Suprapubic skin (tissue), 4 donors: ENCODE measurements around the gene SYK. TPM values are rescaled to one million over a fixed set of nuclear protein-coding genes. Genes with fewer than 3 reads are reported as not detected.
"Not testable (repeated sequence)": the region's sequence is repeated elsewhere in the genome, so short reads cannot be mapped to it uniquely, and the experiment has no call there.

Experiments used
- DNase-seq, 2 donors: peaks; one replicate each; pipeline ENCODE4 v3.0.0-alpha.2; 2019; ENCODE audit warnings: low spot score in 2 of 2
- H3K27ac ChIP-seq: fragments of 200-600 bp; sonication (generic); one replicate; pipeline ENCODE4 v1.5.1; 2019
- H3K27me3 ChIP-seq: fragments of 200-600 bp; sonication (generic); one replicate; pipeline ENCODE4 v1.5.1; 2019
- H3K36me3 ChIP-seq: fragments of 200-600 bp; sonication (generic); one replicate; pipeline ENCODE4 v1.5.1; 2019
- H3K4me1 ChIP-seq: fragments of 200-600 bp; sonication (generic); one replicate; pipeline ENCODE4 v1.5.1; 2019
- H3K4me3 ChIP-seq: fragments of 200-600 bp; sonication (generic); one replicate; pipeline ENCODE4 v1.5.1; 2019; ENCODE audit warnings: mild to moderate bottlenecking
- H3K9me3 ChIP-seq: fragments of 200-600 bp; sonication (generic); one replicate; pipeline ENCODE4 v1.5.1; 2019
- EP300 ChIP-seq: sonication (generic); formaldehyde crosslinking; IDR thresholded peaks from one replicate; pipeline ENCODE4 v1.6.1; 2017; ENCODE audit warnings: antibody characterized with exemption
- POLR2A ChIP-seq, 2 donors: fragments of 450-650 bp; IDR thresholded peaks; one replicate each; pipeline ENCODE4 v1.6.1; 2017; ENCODE audit warnings: antibody characterized with exemption in 2 of 2, mild to moderate bottlenecking in 2 of 2, moderate library complexity in 2 of 2
- POLR2AphosphoS5 ChIP-seq, 3 donors: sonication (generic); formaldehyde crosslinking; IDR thresholded peaks; one replicate each; pipeline ENCODE4 v1.6.1; 2017; ENCODE audit warnings: antibody characterized with exemption in 3 of 3
- WGBS: methylation state at CpG from one replicate; pipeline ENCODE4 v1.1.5; 2018; 5-methylcytosine and 5-hydroxymethylcytosine counted together
- total RNA-seq, 4 donors: library from RNA; depleted of rRNA; stranded (reverse); fragments of >200 nt; gene quantifications; one replicate each; pipeline ENCODE4 v1.1.0, GENCODE V29; 2016
- TF ChIP-seq, protein P1 (sequence below), 2 donors: fragments of 200-600 bp in 1 of 2; fragments of 450-650 bp in 1 of 2; sonication (generic) in 1 of 2; IDR thresholded peaks; one replicate each; pipeline ENCODE4 v1.5.1; 2016 to 2019; ENCODE audit warnings: antibody characterized with exemption in 2 of 2, mild to moderate bottlenecking in 1 of 2, moderate library complexity in 1 of 2

SYK gene
- total RNA-seq, 4 donors from 2014 or later, result 22.0 to 31.6 (median 25.0) TPM

DNA sequence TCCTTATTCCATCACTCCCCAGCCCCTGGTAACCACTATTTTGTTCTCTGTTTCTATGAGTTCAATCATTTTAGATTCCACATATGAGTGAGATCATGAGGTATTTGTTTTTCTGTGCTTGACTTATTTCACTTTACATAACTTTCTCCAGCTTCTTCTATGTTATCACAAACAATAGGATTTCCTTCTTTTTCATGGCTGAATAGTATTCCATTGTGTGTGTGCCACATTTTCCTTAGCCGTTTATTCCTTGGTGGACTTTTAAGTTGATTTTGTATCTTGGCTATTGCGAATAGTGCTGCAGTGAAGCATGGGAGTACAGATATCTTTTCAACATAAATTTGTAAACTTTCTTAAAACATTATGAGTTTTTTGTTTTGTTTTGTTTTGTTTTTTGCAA, 15.1 kb downstream of the SYK start:
- Histone ChIP-seq H3K36me3 (no peaks in the 10 kb centered on the region), H3K4me1 (peaks cover 15% of the 10 kb centered on the region), H3K4me3 (no peak overlapping the region), H3K9me3 (no peaks in the 10 kb centered on the region), H3K27ac (no peak overlapping the region), H3K27me3 (no peaks in the 10 kb centered on the region)
- DNase-seq, result no peak
- WGBS, result 96% methylated on average over 2 of the region's 2 CpGs
- no peak for TF ChIP-seq EP300
- no peak for TF ChIP-seq POLR2AphosphoS5 (IDR thresholded peaks at IDR 0.05)
- TF ChIP-seq, protein P1, sequence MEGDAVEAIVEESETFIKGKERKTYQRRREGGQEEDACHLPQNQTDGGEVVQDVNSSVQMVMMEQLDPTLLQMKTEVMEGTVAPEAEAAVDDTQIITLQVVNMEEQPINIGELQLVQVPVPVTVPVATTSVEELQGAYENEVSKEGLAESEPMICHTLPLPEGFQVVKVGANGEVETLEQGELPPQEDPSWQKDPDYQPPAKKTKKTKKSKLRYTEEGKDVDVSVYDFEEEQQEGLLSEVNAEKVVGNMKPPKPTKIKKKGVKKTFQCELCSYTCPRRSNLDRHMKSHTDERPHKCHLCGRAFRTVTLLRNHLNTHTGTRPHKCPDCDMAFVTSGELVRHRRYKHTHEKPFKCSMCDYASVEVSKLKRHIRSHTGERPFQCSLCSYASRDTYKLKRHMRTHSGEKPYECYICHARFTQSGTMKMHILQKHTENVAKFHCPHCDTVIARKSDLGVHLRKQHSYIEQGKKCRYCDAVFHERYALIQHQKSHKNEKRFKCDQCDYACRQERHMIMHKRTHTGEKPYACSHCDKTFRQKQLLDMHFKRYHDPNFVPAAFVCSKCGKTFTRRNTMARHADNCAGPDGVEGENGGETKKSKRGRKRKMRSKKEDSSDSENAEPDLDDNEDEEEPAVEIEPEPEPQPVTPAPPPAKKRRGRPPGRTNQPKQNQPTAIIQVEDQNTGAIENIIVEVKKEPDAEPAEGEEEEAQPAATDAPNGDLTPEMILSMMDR (IDR thresholded peaks at IDR 0.05), result no peak
- TF ChIP-seq POLR2A (IDR thresholded peaks at IDR 0.05), result no peak

DNA sequence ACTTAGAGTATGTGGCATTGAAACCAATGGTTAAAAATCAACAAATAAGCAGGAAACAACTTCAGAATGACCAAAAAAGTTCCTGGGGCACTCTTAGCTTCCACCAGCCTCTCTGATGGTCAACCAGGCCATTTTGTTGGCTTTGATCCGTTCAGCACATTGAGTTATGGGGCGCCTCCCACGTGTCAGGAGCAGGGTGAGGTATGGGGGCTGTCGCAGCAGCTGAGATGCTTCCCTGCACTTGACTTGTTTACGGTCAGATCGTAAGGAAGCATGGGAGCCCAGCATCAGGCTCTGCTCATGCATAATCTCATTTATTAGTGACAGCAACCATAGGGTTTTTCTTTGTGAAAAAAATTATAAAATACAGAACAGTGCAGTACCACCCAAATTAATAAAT, 16.7 kb downstream of the SYK start:
- H3K9me3 ChIP-seq, result no peaks in the 10 kb centered on the region
- DNase-seq, result no peak
- 80% methylated on average over 6 of the region's 6 CpGs for WGBS
- H3K4me3 ChIP-seq, result no peak overlapping the region
- TF ChIP-seq POLR2A (IDR thresholded peaks at IDR 0.05), result no peak
- no peak for TF ChIP-seq POLR2AphosphoS5 (IDR thresholded peaks at IDR 0.05)
- TF ChIP-seq, protein P1 (IDR thresholded peaks at IDR 0.05), result no peak
- no peak for TF ChIP-seq EP300
- H3K27me3 ChIP-seq, result no peaks in the 10 kb centered on the region
- H3K27ac ChIP-seq, result no peak overlapping the region
- peaks cover 15% of the 10 kb centered on the region for H3K4me1 ChIP-seq
- H3K36me3 ChIP-seq, result no peaks in the 10 kb centered on the region

DNA sequence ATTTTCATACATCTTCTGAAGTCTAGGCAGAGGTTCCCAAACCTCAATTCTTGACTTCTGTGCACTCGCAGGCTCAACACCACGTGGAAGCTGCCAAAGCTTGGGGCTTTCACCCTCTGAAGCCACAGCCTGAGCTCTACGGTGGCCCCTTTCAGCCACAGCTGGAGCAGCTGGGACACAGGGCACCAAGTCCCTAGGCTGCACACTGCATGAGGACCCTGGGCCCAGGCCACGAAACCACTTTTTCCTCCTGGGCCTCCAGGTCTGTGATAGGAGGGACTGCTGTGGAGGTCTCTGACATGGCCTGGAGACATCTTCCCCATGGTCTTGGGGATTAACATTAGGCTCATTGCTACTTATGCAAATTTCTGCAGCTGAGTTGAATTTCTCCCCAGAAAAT, 18.8 kb downstream of the SYK start:
- not testable (repeated sequence) for DNase-seq, H3K9me3 ChIP-seq, H3K27ac ChIP-seq, H3K4me1 ChIP-seq, H3K36me3 ChIP-seq, H3K4me3 ChIP-seq, H3K27me3 ChIP-seq
- 81% methylated on average over 4 of the region's 4 CpGs for WGBS

- H3K27me3 ChIP-seq, DNase-seq: not testable (repeated sequence)
These were observed 19.6 kb downstream of the SYK start for GRCh38 chr9:90821236-90821635.

DNA sequence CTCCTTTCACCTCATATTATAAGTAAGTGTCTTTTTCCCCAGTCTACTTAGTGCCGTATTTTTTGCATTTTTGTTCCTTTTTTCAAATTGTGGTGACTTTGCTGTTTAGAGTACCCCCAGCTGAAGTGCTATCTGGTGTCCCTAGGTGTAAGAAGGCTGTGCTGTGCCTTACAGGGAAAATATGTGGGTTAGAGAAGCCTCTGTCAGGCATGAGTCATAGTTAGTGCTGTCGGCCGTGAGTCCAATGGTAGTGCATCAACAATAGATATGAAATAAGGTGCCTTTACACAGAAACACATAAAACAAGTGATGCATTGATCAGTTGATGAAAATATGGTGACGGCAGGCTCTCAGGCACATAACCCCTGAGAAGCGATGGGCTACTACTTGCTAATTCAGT, 20.1 kb downstream of the SYK start:
- WGBS, result 91% methylated on average over 5 of the region's 5 CpGs
- Histone ChIP-seq H3K27me3 (no peaks in the 10 kb centered on the region), H3K4me1 (no peaks in the 10 kb centered on the region), H3K9me3 (no peaks in the 10 kb centered on the region), H3K27ac (no peak overlapping the region), H3K4me3 (no peak overlapping the region), H3K36me3 (no peaks in the 10 kb centered on the region)
- DNase-seq, result no peak
- TF ChIP-seq, protein P1 (IDR thresholded peaks at IDR 0.05), result no peak
- TF ChIP-seq POLR2A (IDR thresholded peaks at IDR 0.05) (no peak), POLR2AphosphoS5 (IDR thresholded peaks at IDR 0.05) (no peak)

More at GRCh38 chr9:90821236-90821635, 19.6 kb downstream of the SYK start:
- 100% methylated on average over 1 of the region's 1 CpG for whole genome bisulfite sequencing
- not testable (repeated sequence) for H3K36me3 ChIP-seq, H3K4me3 ChIP-seq, H3K27ac ChIP-seq, H3K9me3 ChIP-seq, H3K4me1 ChIP-seq

- no peaks in the 10 kb centered on the region for H3K9me3 ChIP-seq
- H3K4me1 ChIP-seq, result no peaks in the 10 kb centered on the region
- DNase-seq, result no peak
- H3K27me3 ChIP-seq, result no peaks in the 10 kb centered on the region
- 98% methylated on average over 2 of the region's 2 CpGs for WGBS
- no peak overlapping the region for H3K4me3 ChIP-seq
- H3K36me3 ChIP-seq, result no peaks in the 10 kb centered on the region
- H3K27ac ChIP-seq, result no peak overlapping the region
- no peak for TF ChIP-seq POLR2AphosphoS5 (IDR thresholded peaks at IDR 0.05)
- TF ChIP-seq POLR2A (IDR thresholded peaks at IDR 0.05), result no peak
- TF ChIP-seq EP300, result no peak
- TF ChIP-seq, protein P1 (IDR thresholded peaks at IDR 0.05), result no peak
These were observed 21.2 kb downstream of the SYK start for GRCh38 chr9:90822866-90823265.
